IPS DF 6.9 (cell line): ENCODE results near the gene KHDRBS2.
A peak's percentile ranks its signal among the peaks of the same experiment; 100 is the strongest.

Experiments used
- DNase-seq: peaks from one replicate; pipeline ENCODE4 v3.0.0-alpha.2; 2013; ENCODE audit warnings: low read depth, low spot score
- H3K27ac ChIP-seq: one replicate; pipeline ENCODE4 v1.5.1; 2013; ENCODE audit warnings: low read length, control low read depth
- H3K27me3 ChIP-seq: 2 replicates; pipeline ENCODE4 v1.6.1; 2013; ENCODE audit warnings: mild to moderate bottlenecking, low read length; ENCODE audit not compliant: control insufficient read depth, insufficient read depth
- H3K36me3 ChIP-seq: 2 replicates; pipeline ENCODE4 v1.6.1; 2013; ENCODE audit warnings: low read length; ENCODE audit not compliant: control insufficient read depth, insufficient read depth
- H3K4me1 ChIP-seq: 2 replicates; pipeline ENCODE4 v1.6.1; 2013; ENCODE audit warnings: low read length; ENCODE audit not compliant: control insufficient read depth, insufficient read depth
- H3K4me3 ChIP-seq: 2 replicates; pipeline ENCODE4 v1.5.1; 2013; ENCODE audit warnings: mild to moderate bottlenecking, low read length
- H3K9me3 ChIP-seq: 2 replicates; pipeline ENCODE4 v1.6.1; 2013; ENCODE audit warnings: low read length, inconsistent platforms; ENCODE audit not compliant: control insufficient read depth, insufficient read depth
- WGBS: extraction: QIAGEN DNeasy Blood & Tissue Kit; methylation state at CpG from one replicate; pipeline ENCODE4 v1.1.7; 2013; ENCODE audit warnings: mixed read lengths, missing lambda C conversion rate; ENCODE audit not compliant: insufficient read length, insufficient coverage; 5-methylcytosine and 5-hydroxymethylcytosine counted together

Gene KHDRBS2

GRCh38 chr6:62285612-62286469, at the start of gene KHDRBS2:
Gene KHDRBS2, minus strand, starts transcription at chr6:62286225.
- H3K4me1 ChIP-seq = no peaks in the 10 kb centered on the region
- whole genome bisulfite sequencing = no CpG with 5 or more reads among the region's 66 CpGs
- H3K36me3 ChIP-seq = no peaks in the 10 kb centered on the region
- no peaks in the 10 kb centered on the region for H3K9me3 ChIP-seq
- H3K27me3 ChIP-seq = peaks cover 2% of the 10 kb centered on the region; the same call in 1 of the 2 replicates
- H3K27ac ChIP-seq = no peak within 1 kb of the TSS
- H3K4me3 ChIP-seq = peak within 1 kb of the TSS; percentile 76; the same call in 1 of the 2 replicates
- DNase-seq = peak; percentile 77

- Histone ChIP-seq H3K36me3 (no peaks in the 10 kb centered on the region), H3K27ac (no peak overlapping the region), H3K4me3 (no peak overlapping the region), H3K27me3 (no peaks in the 10 kb centered on the region), H3K4me1 (no peaks in the 10 kb centered on the region), H3K9me3 (no peaks in the 10 kb centered on the region)
- no peak for DNase-seq
- WGBS = no CpG with 5 or more reads among the region's 2 CpGs
These were observed 42.6 kb upstream of the KHDRBS2 start for GRCh38 chr6:62328607-62329006.

GRCh38 chr6:62324834-62325233, 38.8 kb upstream of the KHDRBS2 start:
- Histone ChIP-seq H3K27me3 (no peaks in the 10 kb centered on the region), H3K27ac (no peak overlapping the region)

GRCh38 chr6:62323818-62324431, 37.9 kb upstream of the KHDRBS2 start:
- no peaks in the 10 kb centered on the region for H3K36me3 ChIP-seq
- H3K4me3 ChIP-seq = no peak overlapping the region
- H3K9me3 ChIP-seq = no peaks in the 10 kb centered on the region
- no peaks in the 10 kb centered on the region for H3K27me3 ChIP-seq
- H3K27ac ChIP-seq = no peak overlapping the region
- no peaks in the 10 kb centered on the region for H3K4me1 ChIP-seq
- WGBS = no CpG with 5 or more reads among the region's 7 CpGs
- no peak for DNase-seq

More at GRCh38 chr6:62324834-62325233, 38.8 kb upstream of the KHDRBS2 start:
- Histone ChIP-seq H3K4me3 (no peak overlapping the region), H3K4me1 (no peaks in the 10 kb centered on the region), H3K36me3 (no peaks in the 10 kb centered on the region), H3K9me3 (no peaks in the 10 kb centered on the region)
- no peak for DNase-seq
- no CpG with 5 or more reads among the region's 4 CpGs for WGBS

- Histone ChIP-seq H3K9me3 (no peaks in the 10 kb centered on the region; the same call in 1 of the 2 replicates), H3K36me3 (no peaks in the 10 kb centered on the region), H3K27ac (no peak overlapping the region), H3K4me1 (no peaks in the 10 kb centered on the region), H3K27me3 (no peaks in the 10 kb centered on the region), H3K4me3 (no peak overlapping the region)
- no peak for DNase-seq
- no CpG with 5 or more reads among the region's 3 CpGs for WGBS
These were observed 12.8 kb upstream of the KHDRBS2 start for GRCh38 chr6:62298745-62299392.

GRCh38 chr6:62296541-62296940, 10.5 kb upstream of the KHDRBS2 start:
- H3K27ac ChIP-seq = no peak overlapping the region
- WGBS = no CpG with 5 or more reads among the region's 1 CpG
- H3K4me3 ChIP-seq = no peak overlapping the region
- H3K36me3 ChIP-seq = no peaks in the 10 kb centered on the region
- no peaks in the 10 kb centered on the region for H3K4me1 ChIP-seq
- H3K27me3 ChIP-seq = no peaks in the 10 kb centered on the region
- no peaks in the 10 kb centered on the region; the same call in 1 of the 2 replicates for H3K9me3 ChIP-seq
- no peak for DNase-seq

GRCh38 chr6:62288974-62289373, 2.9 kb upstream of the KHDRBS2 start:
- H3K27me3 ChIP-seq = peaks cover 2% of the 10 kb centered on the region; the same call in 1 of the 2 replicates
- no CpG with 5 or more reads among the region's 1 CpG for WGBS
- H3K4me3 ChIP-seq = no peak overlapping the region

GRCh38 chr6:62288562-62288961, 2.5 kb upstream of the KHDRBS2 start:
- Histone ChIP-seq H3K4me1 (no peaks in the 10 kb centered on the region), H3K9me3 (no peaks in the 10 kb centered on the region), H3K27me3 (peaks cover 2% of the 10 kb centered on the region; the same call in 1 of the 2 replicates), H3K36me3 (no peaks in the 10 kb centered on the region), H3K27ac (no peak overlapping the region), H3K4me3 (no peak overlapping the region)
- no peak for DNase-seq
- no CpG with 5 or more reads among the region's 2 CpGs for WGBS

More at GRCh38 chr6:62288974-62289373, 2.9 kb upstream of the KHDRBS2 start:
- DNase-seq = no peak
- no peaks in the 10 kb centered on the region for H3K36me3 ChIP-seq
- no peaks in the 10 kb centered on the region for H3K9me3 ChIP-seq
- H3K4me1 ChIP-seq = no peaks in the 10 kb centered on the region
- H3K27ac ChIP-seq = no peak overlapping the region

GRCh38 chr6:62286470-62286843, 432 bp upstream of the KHDRBS2 start:
- no CpG with 5 or more reads among the region's 13 CpGs for WGBS

GRCh38 chr6:62284725-62285124, 1.3 kb downstream of the KHDRBS2 start:
- H3K27me3 ChIP-seq = peaks cover 2% of the 10 kb centered on the region; the same call in 1 of the 2 replicates
- no peak for DNase-seq
- H3K9me3 ChIP-seq = no peaks in the 10 kb centered on the region
- H3K4me3 ChIP-seq = no peak overlapping the region
- H3K27ac ChIP-seq = no peak overlapping the region
- no peaks in the 10 kb centered on the region for H3K36me3 ChIP-seq
- WGBS = no CpG with 5 or more reads among the region's 2 CpGs
- no peaks in the 10 kb centered on the region for H3K4me1 ChIP-seq

More at GRCh38 chr6:62286470-62286843, 432 bp upstream of the KHDRBS2 start:
- H3K4me3 ChIP-seq = peak overlapping the region; percentile 76; the same call in 1 of the 2 replicates
- no peaks in the 10 kb centered on the region for H3K9me3 ChIP-seq
- H3K27me3 ChIP-seq = peaks cover 2% of the 10 kb centered on the region; the same call in 1 of the 2 replicates
- H3K36me3 ChIP-seq = no peaks in the 10 kb centered on the region
- H3K4me1 ChIP-seq = no peaks in the 10 kb centered on the region
- H3K27ac ChIP-seq = no peak overlapping the region
- DNase-seq = no peak
